Neural cell (in vitro differentiated cells): Measurements from ENCODE around the gene PSIP1. TPM values are rescaled to one million over a fixed set of nuclear protein-coding genes. Genes with fewer than 3 reads are reported as not detected.
"Not testable (repeated sequence)": the region's sequence is repeated elsewhere in the genome, so short reads cannot be mapped to it uniquely, and the experiment has no call there.

Source experiments
- H2AFZ ChIP-seq: fragments of 200-600, 300-800 bp; sonication (generic), shearing (Covaris generic); 2 replicates; pipeline ENCODE4 v1.6.0; 2014; ENCODE audit warnings: low read depth, mild to moderate bottlenecking, antibody characterized with exemption, low read length, moderate library complexity
- H3F3A ChIP-seq: fragments of 200-600 bp; shearing (Covaris generic); 2 replicates; pipeline ENCODE4 v1.6.1; 2016; ENCODE audit warnings: mild to moderate bottlenecking, moderate library complexity, mixed read lengths, antibody characterized with exemption, low read length; ENCODE audit not compliant: insufficient read depth, poor library complexity, severe bottlenecking
- H3K27ac ChIP-seq: fragments of 200-600, 300-800 bp; sonication (generic), shearing (Covaris generic); 2 replicates; pipeline ENCODE4 v1.5.1; 2014; ENCODE audit warnings: mild to moderate bottlenecking, low read length, moderate library complexity
- H3K27me3 ChIP-seq: fragments of 300-800, 200-600 bp; sonication (generic), shearing (Covaris generic); 2 replicates; pipeline ENCODE4 v1.6.0; 2014; ENCODE audit warnings: mild to moderate bottlenecking, low read depth, low read length, moderate library complexity; ENCODE audit not compliant: insufficient read depth
- H3K36me3 ChIP-seq: fragments of 300-800, 200-600 bp; sonication (generic), shearing (Covaris generic); 2 replicates; pipeline ENCODE4 v1.5.1; 2014; ENCODE audit warnings: mild to moderate bottlenecking, antibody characterized with exemption, low read length, moderate library complexity; ENCODE audit not compliant: insufficient read depth
- H3K4me2 ChIP-seq: fragments of 300-800, 200-600 bp; sonication (generic), shearing (Covaris generic); 2 replicates; pipeline ENCODE4 v1.6.0; 2014; ENCODE audit warnings: mild to moderate bottlenecking, low read length
- H3K4me3 ChIP-seq: fragments of 300-800, 200-600 bp; sonication (generic), shearing (Covaris generic); 2 replicates; pipeline ENCODE4 v1.5.1; 2014; ENCODE audit warnings: mild to moderate bottlenecking, low read length, moderate library complexity
- H3K79me2 ChIP-seq: fragments of 200-600 bp; shearing (Covaris generic); replicated peaks from 2 replicates; pipeline ENCODE4 v1.6.0; 2014; ENCODE audit warnings: mild to moderate bottlenecking, low read length, moderate library complexity; ENCODE audit not compliant: insufficient read depth
- H3K9ac ChIP-seq: fragments of 300-800, 200-600 bp; sonication (generic), shearing (Covaris generic); 2 replicates; pipeline ENCODE4 v1.6.1; 2016; ENCODE audit warnings: mild to moderate bottlenecking, low read length, mixed read lengths
- H3K9me2 ChIP-seq: fragments of 200-600 bp; shearing (Covaris generic); 2 replicates; pipeline ENCODE4 v1.6.1; 2016; ENCODE audit warnings: mild to moderate bottlenecking, low read length, mixed read lengths; ENCODE audit not compliant: insufficient read depth
- H3K9me3 ChIP-seq: fragments of 200-600, 300-800 bp; sonication (generic), shearing (Covaris generic); 2 replicates; pipeline ENCODE4 v1.6.1; 2016; ENCODE audit warnings: mild to moderate bottlenecking, mixed run types, low read length, moderate library complexity, mixed read lengths
- H4K20me1 ChIP-seq: fragments of 200-600 bp; shearing (Covaris generic); 2 replicates; pipeline ENCODE4 v1.6.1; 2016; ENCODE audit warnings: mild to moderate bottlenecking, mixed run types; ENCODE audit not compliant: insufficient read depth
- CTCF ChIP-seq: fragments of 450-650 bp; IDR thresholded peaks from 2 replicates; pipeline ENCODE4 v1.5.1; 2014; ENCODE audit warnings: antibody characterized with exemption, mild to moderate bottlenecking, moderate library complexity; ENCODE audit not compliant: poor library complexity, severe bottlenecking
- EP300 ChIP-seq: fragments of 450-650 bp; conservative IDR thresholded peaks from 2 replicates; pipeline ENCODE4 v1.6.1; 2014; ENCODE audit warnings: antibody characterized with exemption, mild to moderate bottlenecking, moderate library complexity; ENCODE audit not compliant: poor library complexity, severe bottlenecking
- EZH2 ChIP-seq: fragments of 200-600, 300-800 bp; shearing (Covaris generic), sonication (generic); IDR thresholded peaks from 2 replicates; pipeline ENCODE4 v1.6.1; 2014; ENCODE audit warnings: antibody characterized with exemption, low read length, borderline replicate concordance, mild to moderate bottlenecking; ENCODE audit not compliant: insufficient read depth, poor library complexity, severe bottlenecking
- MXI1 ChIP-seq: fragments of 450-650 bp; conservative IDR thresholded peaks from 2 replicates; pipeline ENCODE4 v1.6.1; 2014; ENCODE audit warnings: antibody characterized with exemption, mild to moderate bottlenecking; ENCODE audit not compliant: poor library complexity, severe bottlenecking
- POLR2AphosphoS5 ChIP-seq: IDR thresholded peaks from 2 replicates; pipeline ENCODE4 v1.6.1; 2012
- RAD21 ChIP-seq: fragments of 450-650 bp; conservative IDR thresholded peaks from 2 replicates; pipeline ENCODE4 v1.6.1; 2014; ENCODE audit warnings: antibody characterized with exemption, mild to moderate bottlenecking, moderate library complexity
- REST ChIP-seq: IDR thresholded peaks from 2 replicates; pipeline ENCODE4 v1.6.1; 2012; ENCODE audit warnings: borderline replicate concordance
- SMC3 ChIP-seq: fragments of 450-650 bp; conservative IDR thresholded peaks from 2 replicates; pipeline ENCODE4 v1.6.1; 2014; ENCODE audit warnings: antibody characterized with exemption, mild to moderate bottlenecking, moderate library complexity; ENCODE audit not compliant: poor library complexity
- TAF1 ChIP-seq: IDR thresholded peaks from 2 replicates; pipeline ENCODE4 v1.6.1; 2012; ENCODE audit warnings: low read depth
- polyA plus RNA-seq: library from polyadenylated mRNA; depleted of rRNA; stranded (reverse); fragments of >200 nt; gene quantifications from 2 replicates; pipeline ENCODE4 v1.2.3, GENCODE V29; 2014

PSIP1 gene
- polyA plus RNA-seq, 1 donor from 2014 or later = 339 TPM

- not testable (repeated sequence) for H3F3A ChIP-seq, H3K9ac ChIP-seq, H3K27me3 ChIP-seq, H3K4me2 ChIP-seq, H3K27ac ChIP-seq, H2AFZ ChIP-seq, H3K9me2 ChIP-seq, H4K20me1 ChIP-seq, H3K9me3 ChIP-seq, H3K4me3 ChIP-seq
- Histone ChIP-seq H3K36me3 (peaks cover 42% of the 10 kb centered on the region), H3K79me2 (peaks cover 43% of the 10 kb centered on the region)
These were observed 68.9 kb downstream of the PSIP1 start for GRCh38 chr9:15441841-15442240.

- Histone ChIP-seq H3K36me3 (peaks cover 27% of the 10 kb centered on the region), H4K20me1 (no peaks in the 10 kb centered on the region), H3K4me2 (no peak overlapping the region), H3K9me3 (peaks cover 7% of the 10 kb centered on the region), H3K9ac (no peak overlapping the region), H3K79me2 (peaks cover 64% of the 10 kb centered on the region), H2AFZ (no peak overlapping the region), H3K9me2 (no peaks in the 10 kb centered on the region), H3K4me3 (no peak overlapping the region), H3K27me3 (no peaks in the 10 kb centered on the region), H3F3A (no peaks in the 10 kb centered on the region), H3K27ac (no peak overlapping the region)
- TF ChIP-seq REST = no peak
These were observed 71.9 kb downstream of the PSIP1 start for GRCh38 chr9:15438891-15439290.

GRCh38 chr9:15433661-15434060 is 77.1 kb downstream of the PSIP1 start:
- Histone ChIP-seq H3K9ac (no peak overlapping the region), H3F3A (no peaks in the 10 kb centered on the region), H2AFZ (no peak overlapping the region), H3K4me3 (no peak overlapping the region), H3K79me2 (peaks cover 72% of the 10 kb centered on the region), H3K9me2 (no peaks in the 10 kb centered on the region), H3K27me3 (no peaks in the 10 kb centered on the region), H3K36me3 (peaks cover 24% of the 10 kb centered on the region), H3K9me3 (no peaks in the 10 kb centered on the region), H3K27ac (no peak overlapping the region), H3K4me2 (no peak overlapping the region), H4K20me1 (peaks cover 3% of the 10 kb centered on the region)
- TF ChIP-seq REST (no peak), CTCF (no peak), SMC3 (no peak), EZH2 (no peak), MXI1 (no peak), EP300 (no peak), POLR2AphosphoS5 (no peak), TAF1 (no peak), RAD21 (no peak)
